A549 (cell line): Measurements from ENCODE around the gene SORCS1. TPM values are rescaled to one million over a fixed set of nuclear protein-coding genes. Genes with fewer than 3 reads are reported as not detected.
A peak's percentile ranks its signal among the peaks of the same experiment; 100 is the strongest.

Experiments used
- ATAC-seq, 2 experiments: fragments of 200-7000 bp in 1 of 2; fragments of >200 bp in 1 of 2; cut with Nextera tagmentation in 1 of 2; cut with Tn5 transposase in 1 of 2; 3 replicates each; pipeline versions ENCODE4 v1.8.0 to v1.9.1; 2018 to 2020; ENCODE audit warnings: mild to moderate bottlenecking in 1 of 2, moderate library complexity in 1 of 2
- CTCF ChIA-PET: fragments of 300-600 bp; sonication (Branson Sonifier 250); formaldehyde crosslinking; extraction: SDS; loops from one replicate; lab custom pipeline; 2021; ENCODE audit warnings: antibody characterized with exemption, inconsistent platforms; lab: Yijun Ruan, JAX
- POLR2A ChIA-PET: fragments of 350-600 bp; formaldehyde crosslinking; extraction: SDS; loops from one replicate; lab custom pipeline; 2021; ENCODE audit warnings: antibody characterized with exemption, inconsistent platforms; lab: Yijun Ruan, JAX
- DNase-seq, 2 experiments: peaks; one replicate each; pipeline versions ENCODE4 v3.0.0 to v3.0.0-alpha.2; 2011 to 2016; ENCODE audit warnings: low read depth in 1 of 2, low spot score in 1 of 2
- FAIRE-seq: peaks from 2 replicates; lab custom pipeline; 2011; peaks lifted over from hg19 to GRCh38; lab: Jason Lieb, UNC
- H3K27ac ChIP-seq, 2 experiments: fragments of >200 bp; sonication (Bioruptor Twin); formaldehyde crosslinking; 3 replicates each; pipeline ENCODE4 v1.5.1; 2016 to 2017
- H3K4me1 ChIP-seq: fragments of >200 bp; sonication (Bioruptor Twin); formaldehyde crosslinking; 3 replicates; pipeline ENCODE4 v1.6.1; 2016
- H3K4me2 ChIP-seq: fragments of >200 bp; sonication (Bioruptor Twin); formaldehyde crosslinking; 3 replicates; pipeline ENCODE4 v1.6.1; 2016
- H3K4me3 ChIP-seq: fragments of >200 bp; sonication (Bioruptor Twin); formaldehyde crosslinking; 3 replicates; pipeline ENCODE4 v1.5.1; 2016
- H3K9me3 ChIP-seq: fragments of >200 bp; sonication (Bioruptor Twin); formaldehyde crosslinking; 3 replicates; pipeline ENCODE4 v1.6.1; 2016
- BCL3 ChIP-seq: fragments of >200 bp; sonication (Bioruptor Twin); formaldehyde crosslinking; IDR thresholded peaks from 3 replicates; pipeline ENCODE4 v1.6.1; 2016
- CBX2 ChIP-seq: fragments of 200-600 bp; sonication (generic); IDR thresholded peaks from 2 replicates; pipeline ENCODE4 v1.6.1; 2016; ENCODE audit warnings: low read depth, mild to moderate bottlenecking, borderline replicate concordance
- CBX8 ChIP-seq: fragments of 200-600 bp; sonication (generic); IDR thresholded peaks from 2 replicates; pipeline ENCODE4 v1.6.1; 2016
- CHD2 ChIP-seq: fragments of 150-350 bp; IDR thresholded peaks from 2 replicates; pipeline ENCODE4 v1.6.1; 2014; ENCODE audit warnings: low read length; ENCODE audit not compliant: partially characterized antibody
- FOSL2 ChIP-seq, 2 experiments: fragments of 450-650 bp in 1 of 2; fragments of >200 bp in 1 of 2; sonication (Bioruptor Twin) in 1 of 2; formaldehyde crosslinking; IDR thresholded peaks; 2 replicates each; pipeline versions ENCODE4 v1.5.0 to v1.6.1; 2016 to 2020; ENCODE audit warnings: mild to moderate bottlenecking in 1 of 2, moderate library complexity in 1 of 2
- FOXS1 ChIP-seq: fragments of 250-450 bp; sonication (Bioruptor Pico); IDR thresholded peaks from 2 replicates; pipeline ENCODE4 v1.5.0; 2020; ENCODE audit warnings: mild to moderate bottlenecking, moderate library complexity
- JUNB ChIP-seq: fragments of >200 bp; sonication (Bioruptor Twin); formaldehyde crosslinking; IDR thresholded peaks from 2 replicates; pipeline ENCODE4 v1.6.1; 2016
- MAFK ChIP-seq: fragments of 450-650 bp; IDR thresholded peaks from 2 replicates; pipeline ENCODE4 v1.6.1; 2014; ENCODE audit not compliant: partially characterized antibody
- PBX3 ChIP-seq: IDR thresholded peaks from 2 replicates; pipeline ENCODE4 v1.6.1; 2012
- PHF8 ChIP-seq: fragments of 200-600 bp; sonication (generic); IDR thresholded peaks from 2 replicates; pipeline ENCODE4 v1.6.1; 2016; ENCODE audit warnings: low read depth, mild to moderate bottlenecking, antibody characterized with exemption, moderate library complexity, borderline replicate concordance
- POLR2AphosphoS2 ChIP-seq: conservative IDR thresholded peaks from 2 replicates; pipeline ENCODE4 v1.6.1; 2012; ENCODE audit warnings: low read length, improper control_type of control experiment, inconsistent platforms
- RAD21 ChIP-seq, 2 experiments: fragments of >200 bp in 1 of 2; sonication (Bioruptor Twin) in 1 of 2; formaldehyde crosslinking in 1 of 2; IDR thresholded peaks in 1 of 2; conservative IDR thresholded peaks in 1 of 2; 2 replicates in 1 of 2; 3 replicates in 1 of 2; pipeline ENCODE4 v1.6.1; 2012 to 2018; ENCODE audit warnings: inconsistent platforms in 1 of 2
- RCOR1 ChIP-seq: fragments of 150-350 bp; IDR thresholded peaks from 2 replicates; pipeline ENCODE4 v1.6.1; 2014; ENCODE audit warnings: antibody characterized with exemption, low read length, low read depth
- RNF2 ChIP-seq: fragments of 200-600 bp; sonication (generic); IDR thresholded peaks from 2 replicates; pipeline ENCODE4 v1.6.1; 2016; ENCODE audit warnings: low read depth, mild to moderate bottlenecking, antibody characterized with exemption, moderate library complexity, borderline replicate concordance
- USF2 ChIP-seq: fragments of 450-650 bp; IDR thresholded peaks from 2 replicates; pipeline ENCODE4 v1.6.1; 2014; ENCODE audit warnings: antibody characterized with exemption
- ZFP36 ChIP-seq: fragments of 450-650 bp; IDR thresholded peaks from 2 replicates; pipeline ENCODE4 v1.6.1; 2014; ENCODE audit warnings: borderline replicate concordance; ENCODE audit not compliant: partially characterized antibody
- ZNF302 ChIP-seq: fragments of 250-450 bp; sonication (Bioruptor Pico); IDR thresholded peaks from 2 replicates; pipeline ENCODE4 v1.9.0; 2021; ENCODE audit warnings: inconsistent platforms, mild to moderate bottlenecking, moderate library complexity
- WGBS: methylation state at CpG from one replicate; pipeline ENCODE4 v1.1.6; 2017; ENCODE audit errors: missing lambda C conversion rate; 5-methylcytosine and 5-hydroxymethylcytosine counted together
- polyA plus RNA-seq, 4 experiments: library from polyadenylated mRNA; depleted of rRNA in 3 of 4; stranded (reverse); fragments of >200 nt; fragmentation: RNase III in 1 of 4; extraction: RNeasy Plus Mini Kit Qiagen cat#74134 plus additional on column Dnase treatment in 1 of 4; gene quantifications; 2 replicates in 3 of 4; 3 replicates in 1 of 4; pipeline ENCODE4 v1.2.3, GENCODE V29; 2011 to 2017
- TF ChIP-seq, protein P1 (sequence below): fragments of >200 bp; sonication (Bioruptor Twin); formaldehyde crosslinking; IDR thresholded peaks from 3 replicates; pipeline ENCODE4 v1.5.1; 2016
- TF ChIP-seq, protein P2 (sequence below): IDR thresholded peaks from 2 replicates; pipeline ENCODE4 v1.6.1; 2012

Gene SORCS1
- polyA plus RNA-seq, 2 of the 4 experiments (the other 2 are of a cell fraction), result not detected

GRCh38 chr10:106571192-106571946 lies 593.1 kb downstream of the SORCS1 start:
- ATAC-seq (no peak), FAIRE-seq (no peak), DNase-seq (peak in 1 of 2 experiments; percentile 20)
- H3K4me1 ChIP-seq, result no peaks in the 10 kb centered on the region
- H3K9me3 ChIP-seq, result no peaks in the 10 kb centered on the region; the same call in 2 of the 3 replicates
- POLR2A ChIA-PET, result no interaction called here
- H3K27ac ChIP-seq, result no peak overlapping the region
- CTCF ChIA-PET, result interaction anchor here (0.9 kb wide), 1 partner anchor 17 kb away, joined by 3 read pairs; no protein-coding TSS in a partner anchor
- whole genome bisulfite sequencing, result 5% methylated on average over 5 of the region's 5 CpGs
- TF ChIP-seq, protein P1, sequence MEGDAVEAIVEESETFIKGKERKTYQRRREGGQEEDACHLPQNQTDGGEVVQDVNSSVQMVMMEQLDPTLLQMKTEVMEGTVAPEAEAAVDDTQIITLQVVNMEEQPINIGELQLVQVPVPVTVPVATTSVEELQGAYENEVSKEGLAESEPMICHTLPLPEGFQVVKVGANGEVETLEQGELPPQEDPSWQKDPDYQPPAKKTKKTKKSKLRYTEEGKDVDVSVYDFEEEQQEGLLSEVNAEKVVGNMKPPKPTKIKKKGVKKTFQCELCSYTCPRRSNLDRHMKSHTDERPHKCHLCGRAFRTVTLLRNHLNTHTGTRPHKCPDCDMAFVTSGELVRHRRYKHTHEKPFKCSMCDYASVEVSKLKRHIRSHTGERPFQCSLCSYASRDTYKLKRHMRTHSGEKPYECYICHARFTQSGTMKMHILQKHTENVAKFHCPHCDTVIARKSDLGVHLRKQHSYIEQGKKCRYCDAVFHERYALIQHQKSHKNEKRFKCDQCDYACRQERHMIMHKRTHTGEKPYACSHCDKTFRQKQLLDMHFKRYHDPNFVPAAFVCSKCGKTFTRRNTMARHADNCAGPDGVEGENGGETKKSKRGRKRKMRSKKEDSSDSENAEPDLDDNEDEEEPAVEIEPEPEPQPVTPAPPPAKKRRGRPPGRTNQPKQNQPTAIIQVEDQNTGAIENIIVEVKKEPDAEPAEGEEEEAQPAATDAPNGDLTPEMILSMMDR, result 0 out of 3 replicates have a peak, but pooled peaks have one; percentile 16
- TF ChIP-seq RAD21 (conservative IDR thresholded peaks at IDR 0.05 in 1 of 2, IDR thresholded peaks at IDR 0.05 in 1 of 2), result peak; percentile 14 to 27; a peak in 1 of 5 replicates
- TF ChIP-seq MAFK, result no peak
- no peak overlapping the region for H3K4me3 ChIP-seq
- H3K4me2 ChIP-seq, result no peak overlapping the region

GRCh38 chr10:106570268-106570667 lies 594.2 kb downstream of the SORCS1 start:
- CTCF ChIA-PET, result interaction anchor here (0.8 kb wide), 1 partner anchor 15 kb away, joined by 3 read pairs; no protein-coding TSS in a partner anchor
- WGBS, result 26% methylated on average over 5 of the region's 5 CpGs
- no peaks in the 10 kb centered on the region; the same call in 2 of the 3 replicates for H3K9me3 ChIP-seq
- H3K4me3 ChIP-seq, result no peak overlapping the region
- TF ChIP-seq PHF8, result no peak
- TF ChIP-seq JUNB, result no peak
- no peak for TF ChIP-seq FOSL2 (IDR thresholded peaks at IDR 0.05)
- TF ChIP-seq FOSL2 (CRISPR knock-in tag; IDR thresholded peaks at IDR 0.05), result no peak
- TF ChIP-seq CBX2, result no peak
- no peak for TF ChIP-seq ZNF302 (CRISPR knock-in tag)
- no peak for TF ChIP-seq USF2
- TF ChIP-seq, protein P2, sequence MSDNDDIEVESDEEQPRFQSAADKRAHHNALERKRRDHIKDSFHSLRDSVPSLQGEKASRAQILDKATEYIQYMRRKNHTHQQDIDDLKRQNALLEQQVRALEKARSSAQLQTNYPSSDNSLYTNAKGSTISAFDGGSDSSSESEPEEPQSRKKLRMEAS, result no peak
- TF ChIP-seq RAD21 (conservative IDR thresholded peaks at IDR 0.05 in 1 of 2, IDR thresholded peaks at IDR 0.05 in 1 of 2), result no peak
- no peak for TF ChIP-seq FOXS1 (CRISPR knock-in tag)
- no peak for TF ChIP-seq CBX8
- no peak for TF ChIP-seq RCOR1
- TF ChIP-seq PBX3, result no peak
- TF ChIP-seq BCL3, result no peak
- TF ChIP-seq POLR2AphosphoS2, result no peak
- TF ChIP-seq, protein P1, result no peak
- no peak for TF ChIP-seq RNF2
- TF ChIP-seq CHD2, result no peak
- TF ChIP-seq ZFP36, result no peak
- TF ChIP-seq, all 56 proteins: peak for 0
- FAIRE-seq, result no peak
- no peaks in the 10 kb centered on the region for H3K4me1 ChIP-seq
- ATAC-seq, result no peak
- H3K27ac ChIP-seq, result no peak overlapping the region
- POLR2A ChIA-PET, result no interaction called here
- DNase-seq, result no peak
- H3K4me2 ChIP-seq, result no peak overlapping the region
